GM12878 (cell line): ENCODE data around the gene DMD. TPM values are rescaled to one million over a fixed set of nuclear protein-coding genes. Genes with fewer than 3 reads are reported as not detected.

Source experiments
- ATAC-seq: fragments of 200-7000 bp; cut with Tn5 transposase; 3 replicates; pipeline ENCODE4 v1.9.1; 2020; ENCODE audit warnings: mild to moderate bottlenecking, moderate library complexity
- BruUV-seq: library from RNA; stranded (reverse); fragments of 400-500 nt; replicated peaks from 2 replicates; lab custom pipeline; 2021; lab: Mats Ljungman, UMichigan
- CTCF ChIA-PET: fragments of 300-600 bp; sonication (Branson Sonifier 250); formaldehyde crosslinking; extraction: SDS; loops from one replicate; lab custom pipeline; 2021; ENCODE audit warnings: inconsistent platforms; lab: Yijun Ruan, JAX
- POLR2A ChIA-PET: fragments of 350-600 bp; formaldehyde crosslinking; extraction: SDS; loops from one replicate; lab custom pipeline; 2021; ENCODE audit warnings: inconsistent platforms; lab: Charles Lee
- RAD21 ChIA-PET: fragments of 300-600 bp; sonication (Branson Sonifier 250); formaldehyde crosslinking; loops from one replicate; lab custom pipeline; 2023; ENCODE audit warnings: antibody characterized with exemption; ENCODE audit not compliant: unreplicated experiment; lab: Charles Lee
- SMC1A ChIA-PET: fragments of 300-600 bp; sonication (Branson Sonifier 250); formaldehyde crosslinking; loops from one replicate; lab custom pipeline; 2023; ENCODE audit not compliant: unreplicated experiment, uncharacterized antibody; lab: Charles Lee
- DNase-seq: peaks from one replicate; pipeline ENCODE4 v3.0.0-alpha.2; 2011; ENCODE audit warnings: low read depth, low spot score
- FAIRE-seq: peaks from 3 replicates; lab custom pipeline; 2011; peaks lifted over from hg19 to GRCh38; lab: Jason Lieb, UNC
- H2AFZ ChIP-seq: 2 replicates; pipeline ENCODE4 v1.6.0; 2011; ENCODE audit warnings: low read depth, low read length, control low read depth; ENCODE audit not compliant: control insufficient read depth
- H3K27ac ChIP-seq: 2 replicates; pipeline ENCODE4 v1.5.1; 2011; ENCODE audit warnings: control low read depth; ENCODE audit not compliant: control insufficient read depth, insufficient read depth
- H3K27me3 ChIP-seq, 2 experiments: replicated peaks in 1 of 2; 2 replicates each; pipeline versions ENCODE4 v1.6.0 to v1.6.1; 2011; ENCODE audit warnings: low read length in 1 of 2; ENCODE audit not compliant: control insufficient read depth in 2 of 2, insufficient read depth in 2 of 2
- H3K36me3 ChIP-seq, 2 experiments: 2 replicates each; pipeline ENCODE4 v1.5.1; 2011; ENCODE audit warnings: low read length in 1 of 2; ENCODE audit not compliant: control insufficient read depth in 2 of 2, insufficient read depth in 2 of 2
- H3K4me1 ChIP-seq: 2 replicates; pipeline ENCODE4 v1.6.1; 2011; ENCODE audit warnings: mild to moderate bottlenecking, low read length, moderate library complexity, mixed read lengths; ENCODE audit not compliant: control insufficient read depth, insufficient read depth
- H3K4me2 ChIP-seq: 2 replicates; pipeline ENCODE4 v1.6.0; 2011; ENCODE audit warnings: control low read depth; ENCODE audit not compliant: control insufficient read depth, insufficient read depth
- H3K4me3 ChIP-seq: fragments of 200-600 bp; sonication (generic); 2 replicates; pipeline ENCODE4 v1.5.1; 2016
- H3K79me2 ChIP-seq: 2 replicates; pipeline ENCODE4 v1.6.0; 2011; ENCODE audit warnings: low read length; ENCODE audit not compliant: control insufficient read depth, insufficient read depth
- H3K9ac ChIP-seq: 2 replicates; pipeline ENCODE4 v1.8.0; 2011; ENCODE audit warnings: low read length, control low read depth, mixed read lengths; ENCODE audit not compliant: control insufficient read depth, insufficient read depth
- H3K9me3 ChIP-seq: replicated peaks from 3 replicates; pipeline ENCODE4 v1.5.1; 2011; ENCODE audit warnings: mild to moderate bottlenecking, low read length; ENCODE audit not compliant: control insufficient read depth, insufficient read depth
- H4K20me1 ChIP-seq: 2 replicates; pipeline ENCODE4 v1.6.0; 2011; ENCODE audit not compliant: control insufficient read depth, insufficient read depth
- DPF2 ChIP-seq: fragments of 450-650 bp; IDR thresholded peaks from 2 replicates; pipeline ENCODE4 v1.6.1; 2017; ENCODE audit warnings: mild to moderate bottlenecking
- HDGF ChIP-seq: fragments of 450-650 bp; IDR thresholded peaks from 2 replicates; pipeline ENCODE4 v1.6.1; 2016; ENCODE audit warnings: antibody characterized with exemption
- IKZF1 ChIP-seq: fragments of 450-650 bp; conservative IDR thresholded peaks from 2 replicates; pipeline ENCODE4 v1.6.1; 2017; ENCODE audit warnings: antibody characterized with exemption, mild to moderate bottlenecking
- IKZF2 ChIP-seq, 2 experiments: fragments of 450-650 bp; IDR thresholded peaks; 2 replicates each; pipeline ENCODE4 v1.6.1; 2017; ENCODE audit warnings: mild to moderate bottlenecking in 2 of 2, moderate library complexity in 2 of 2
- LARP7 ChIP-seq: fragments of 450-650 bp; IDR thresholded peaks from 2 replicates; pipeline ENCODE4 v1.6.1; 2017; ENCODE audit warnings: mild to moderate bottlenecking
- MYC ChIP-seq: IDR thresholded peaks from 2 replicates; pipeline ENCODE4 v1.6.1; 2011; ENCODE audit warnings: mild to moderate bottlenecking, low read length, moderate library complexity, inconsistent platforms; ENCODE audit not compliant: insufficient read depth, insufficient replicate concordance, insufficient read length, severe bottlenecking
- RAD51 ChIP-seq: fragments of 450-650 bp; IDR thresholded peaks from 2 replicates; pipeline ENCODE4 v1.6.1; 2016; ENCODE audit warnings: moderate library complexity, mild to moderate bottlenecking, inconsistent platforms
- RELA ChIP-seq: fragments of 450-650 bp; IDR thresholded peaks from 2 replicates; pipeline ENCODE4 v1.8.0; 2014; ENCODE audit warnings: borderline replicate concordance; ENCODE audit not compliant: partially characterized antibody
- SMC3 ChIP-seq: IDR thresholded peaks from 2 replicates; pipeline ENCODE4 v1.6.1; 2011; ENCODE audit warnings: low read length, improper control_type of control experiment, borderline replicate concordance
- WRNIP1 ChIP-seq: IDR thresholded peaks from 2 replicates; pipeline ENCODE4 v1.6.1; 2011; ENCODE audit warnings: low read depth, low read length, improper control_type of control experiment, borderline replicate concordance
- ZNF274 ChIP-seq: IDR thresholded peaks from one replicate; pipeline ENCODE4 v1.8.0; 2011; ENCODE audit not compliant: insufficient read length, insufficient read depth
- WGBS: methylation state at CpG from one replicate; pipeline ENCODE4 v1.1.6; 2016; ENCODE audit warnings: low lambda C conversion rate; ENCODE audit not compliant: insufficient replicate concordance, insufficient coverage; ENCODE audit errors: missing lambda C conversion rate; 5-methylcytosine and 5-hydroxymethylcytosine counted together
- in situ Hi-C: fragments of 300-500 bp; cut with MboI; formaldehyde crosslinking; loops from 9 replicates; pipeline ENCODE4 v1.14.3; 2018; ENCODE audit warnings: mixed read lengths
- intact Hi-C: fragments of 100-400 bp; cut with micrococcal nuclease; formaldehyde crosslinking; loops from one replicate; pipeline ENCODE4 v1.14.2; 2022; ENCODE audit not compliant: unreplicated experiment
- polyA plus RNA-seq, 11 experiments: library from polyadenylated mRNA; depleted of rRNA in 4 of 11; unstranded in 6 of 11; stranded (reverse) in 5 of 11; fragments of >200 nt; fragmentation: Nextera tagmentation in 4 of 11; fragmentation: Illumina TruSeq in 1 of 11; extraction: Ambion mirVana in 4 of 11; extraction: Trizol in 1 of 11; gene quantifications; 1 replicate in 1 of 11; 2 replicates in 10 of 11; pipeline versions ENCODE4 v1.2.1 to v1.2.3, GENCODE V29; 2011 to 2016; ENCODE audit warnings: inconsistent platforms in 2 of 11, missing spikeins in 2 of 11, low read depth in 1 of 11
- total RNA-seq, 4 experiments: library from RNA; depleted of rRNA in 3 of 4; stranded (reverse); fragments of >200 nt in 3 of 4; fragmentation: Illumina TruSeq in 1 of 4; extraction: Trizol in 1 of 4; gene quantifications; 2 replicates each; pipeline versions ENCODE4 v1.2.1 to v1.2.3, GENCODE V29; 2013 to 2021
- TF ChIP-seq, protein P1 (sequence below): fragments of 150-350 bp; IDR thresholded peaks from 2 replicates; pipeline ENCODE4 v1.6.1; 2016; ENCODE audit warnings: low read depth, low read length
- TF ChIP-seq, protein P2 (sequence below): fragments of 450-650 bp; IDR thresholded peaks from 2 replicates; pipeline ENCODE4 v1.6.1; 2017; ENCODE audit warnings: mild to moderate bottlenecking, low read depth, inconsistent platforms; ENCODE audit not compliant: poor library complexity, severe bottlenecking

DMD gene
- total and polyA plus RNA-seq, 10 of the 15 experiments (the other 5 are each of a cell fraction or from before 2014, with no cell fraction given) = 1.4 to 24.3 (median 4.3) TPM

DNA sequence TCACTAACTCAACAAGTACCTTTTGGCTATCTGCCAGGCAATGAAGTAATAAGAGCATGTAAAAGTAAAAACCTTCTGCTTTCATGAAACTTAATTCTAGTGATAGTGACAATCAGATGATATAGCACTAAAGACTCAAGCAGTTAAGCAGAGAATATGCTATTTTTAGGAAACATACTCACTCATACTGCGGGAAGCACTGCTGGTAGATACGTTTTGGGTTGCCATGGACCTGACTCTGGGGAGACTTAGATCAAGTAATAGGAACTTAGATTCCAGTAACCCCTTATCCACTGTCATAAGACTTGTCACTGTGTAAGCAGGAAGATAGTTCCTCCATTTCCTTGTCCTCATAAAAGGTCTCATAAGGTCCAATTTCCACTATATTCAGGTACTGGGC lies 386.3 kb downstream of the DMD start:
- Histone ChIP-seq H3K4me1 (no peaks in the 10 kb centered on the region), H3K4me3 (no peak overlapping the region), H3K27me3 (no peaks in the 10 kb centered on the region), H3K9me3 (no peaks in the 10 kb centered on the region), H3K36me3 (no peaks in the 10 kb centered on the region), H3K9ac (no peak overlapping the region), H4K20me1 (no peaks in the 10 kb centered on the region), H3K27ac (no peak overlapping the region), H2AFZ (no peak overlapping the region), H3K4me2 (no peak overlapping the region), H3K79me2 (no peaks in the 10 kb centered on the region)
- DNase-seq (no peak), ATAC-seq (no peak), FAIRE-seq (no peak)
- SMC1A ChIA-PET = no interaction called here
- in situ Hi-C loops (no loop called here), intact Hi-C loops (no loop called here)
- WGBS = 0% methylated on average over 2 of the region's 2 CpGs
- CTCF ChIA-PET = no interaction called here
- POLR2A ChIA-PET = no interaction called here
- RAD21 ChIA-PET = no interaction called here
- BruUV-seq = no TSS peak
- TF ChIP-seq WRNIP1 (no peak), IKZF2 (IDR thresholded peaks at IDR 0.05) (no peak), RELA (no peak), LARP7 (no peak), IKZF1 (no peak), SMC3 (no peak), DPF2 (no peak), ZNF274 (no peak), MYC (no peak), HDGF (no peak), RAD51 (no peak)
- TF ChIP-seq, protein P1, sequence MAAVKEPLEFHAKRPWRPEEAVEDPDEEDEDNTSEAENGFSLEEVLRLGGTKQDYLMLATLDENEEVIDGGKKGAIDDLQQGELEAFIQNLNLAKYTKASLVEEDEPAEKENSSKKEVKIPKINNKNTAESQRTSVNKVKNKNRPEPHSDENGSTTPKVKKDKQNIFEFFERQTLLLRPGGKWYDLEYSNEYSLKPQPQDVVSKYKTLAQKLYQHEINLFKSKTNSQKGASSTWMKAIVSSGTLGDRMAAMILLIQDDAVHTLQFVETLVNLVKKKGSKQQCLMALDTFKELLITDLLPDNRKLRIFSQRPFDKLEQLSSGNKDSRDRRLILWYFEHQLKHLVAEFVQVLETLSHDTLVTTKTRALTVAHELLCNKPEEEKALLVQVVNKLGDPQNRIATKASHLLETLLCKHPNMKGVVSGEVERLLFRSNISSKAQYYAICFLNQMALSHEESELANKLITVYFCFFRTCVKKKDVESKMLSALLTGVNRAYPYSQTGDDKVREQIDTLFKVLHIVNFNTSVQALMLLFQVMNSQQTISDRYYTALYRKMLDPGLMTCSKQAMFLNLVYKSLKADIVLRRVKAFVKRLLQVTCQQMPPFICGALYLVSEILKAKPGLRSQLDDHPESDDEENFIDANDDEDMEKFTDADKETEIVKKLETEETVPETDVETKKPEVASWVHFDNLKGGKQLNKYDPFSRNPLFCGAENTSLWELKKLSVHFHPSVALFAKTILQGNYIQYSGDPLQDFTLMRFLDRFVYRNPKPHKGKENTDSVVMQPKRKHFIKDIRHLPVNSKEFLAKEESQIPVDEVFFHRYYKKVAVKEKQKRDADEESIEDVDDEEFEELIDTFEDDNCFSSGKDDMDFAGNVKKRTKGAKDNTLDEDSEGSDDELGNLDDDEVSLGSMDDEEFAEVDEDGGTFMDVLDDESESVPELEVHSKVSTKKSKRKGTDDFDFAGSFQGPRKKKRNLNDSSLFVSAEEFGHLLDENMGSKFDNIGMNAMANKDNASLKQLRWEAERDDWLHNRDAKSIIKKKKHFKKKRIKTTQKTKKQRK = no peak
- TF ChIP-seq, protein P2, sequence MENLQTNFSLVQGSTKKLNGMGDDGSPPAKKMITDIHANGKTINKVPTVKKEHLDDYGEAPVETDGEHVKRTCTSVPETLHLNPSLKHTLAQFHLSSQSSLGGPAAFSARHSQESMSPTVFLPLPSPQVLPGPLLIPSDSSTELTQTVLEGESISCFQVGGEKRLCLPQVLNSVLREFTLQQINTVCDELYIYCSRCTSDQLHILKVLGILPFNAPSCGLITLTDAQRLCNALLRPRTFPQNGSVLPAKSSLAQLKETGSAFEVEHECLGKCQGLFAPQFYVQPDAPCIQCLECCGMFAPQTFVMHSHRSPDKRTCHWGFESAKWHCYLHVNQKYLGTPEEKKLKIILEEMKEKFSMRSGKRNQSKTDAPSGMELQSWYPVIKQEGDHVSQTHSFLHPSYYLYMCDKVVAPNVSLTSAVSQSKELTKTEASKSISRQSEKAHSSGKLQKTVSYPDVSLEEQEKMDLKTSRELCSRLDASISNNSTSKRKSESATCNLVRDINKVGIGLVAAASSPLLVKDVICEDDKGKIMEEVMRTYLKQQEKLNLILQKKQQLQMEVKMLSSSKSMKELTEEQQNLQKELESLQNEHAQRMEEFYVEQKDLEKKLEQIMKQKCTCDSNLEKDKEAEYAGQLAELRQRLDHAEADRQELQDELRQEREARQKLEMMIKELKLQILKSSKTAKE = no peak
